ENCODE data around the gene ABLIM2.

The ABLIM2 gene

GRCh38 chr4:8135666-8136065, 22.9 kb downstream of the ABLIM2 start:
- no peak for DNase-seq

- DNase-seq, result no peak
These were observed 24.6 kb downstream of the ABLIM2 start for GRCh38 chr4:8133897-8134563.

GRCh38 chr4:8132947-8133705, 25.5 kb downstream of the ABLIM2 start:
- DNase-seq, result no peak

DNA sequence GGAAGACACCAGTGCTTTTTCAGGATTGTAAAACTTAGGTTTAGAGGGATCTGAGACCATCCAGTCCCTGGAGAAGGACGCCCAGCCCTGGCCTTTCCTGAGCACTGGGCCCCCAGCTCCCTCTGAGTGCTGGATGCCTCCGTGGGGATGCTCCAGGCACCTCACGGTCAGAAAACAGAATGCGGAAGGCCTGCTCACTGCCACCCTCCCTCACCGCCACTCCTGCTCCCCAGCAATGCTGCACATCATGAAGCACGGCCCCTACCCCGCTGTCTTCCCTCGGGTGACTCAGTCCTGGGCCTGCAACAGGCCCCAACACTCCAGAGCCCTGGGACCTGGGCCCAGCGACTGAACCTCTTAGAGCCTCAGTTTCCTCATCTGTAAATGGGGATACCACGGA, 26.2 kb downstream of the ABLIM2 start:
- DNase-seq, result no peak

GRCh38 chr4:8131826-8132225, 26.8 kb downstream of the ABLIM2 start:
- no peak for DNase-seq

GRCh38 chr4:8131210-8131609, 27.4 kb downstream of the ABLIM2 start:
- no peak for DNase-seq

DNA sequence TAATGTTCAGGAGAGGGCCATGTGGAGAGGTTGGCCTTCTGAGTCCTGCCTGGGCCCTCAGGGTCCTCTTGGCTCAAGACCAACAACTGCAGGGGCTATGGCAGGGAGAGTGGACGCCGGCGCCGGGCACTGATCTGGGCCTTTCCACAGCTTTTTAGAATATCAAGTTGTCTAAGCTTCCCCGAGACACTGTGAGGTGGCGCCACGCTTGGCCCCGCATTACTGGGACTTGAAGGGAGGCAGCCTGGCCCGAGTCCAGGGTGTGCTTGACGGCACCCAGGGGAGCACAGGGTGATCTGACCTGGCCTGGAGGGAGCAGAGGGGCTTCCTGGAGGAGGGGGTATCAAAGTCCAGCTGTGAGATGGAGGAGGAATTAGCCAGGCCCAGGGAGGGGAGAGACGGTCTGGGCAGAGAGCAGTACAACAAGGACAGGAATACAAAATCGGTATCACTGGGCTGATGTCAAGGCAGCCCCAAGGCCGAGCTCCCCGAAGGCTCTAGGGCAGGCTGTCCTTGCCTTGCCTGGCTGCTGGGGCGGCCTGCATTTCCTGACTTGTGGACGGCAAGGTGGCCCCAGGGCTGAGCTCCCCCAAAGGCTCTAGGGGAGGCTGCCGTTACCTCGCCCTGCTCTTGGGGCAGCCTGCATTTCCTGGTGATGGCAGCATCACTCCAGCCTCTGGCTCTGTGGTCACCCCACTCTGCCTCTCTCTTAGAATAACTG, 28.1 kb downstream of the ABLIM2 start:
- DNase-seq, result no peak

DNA sequence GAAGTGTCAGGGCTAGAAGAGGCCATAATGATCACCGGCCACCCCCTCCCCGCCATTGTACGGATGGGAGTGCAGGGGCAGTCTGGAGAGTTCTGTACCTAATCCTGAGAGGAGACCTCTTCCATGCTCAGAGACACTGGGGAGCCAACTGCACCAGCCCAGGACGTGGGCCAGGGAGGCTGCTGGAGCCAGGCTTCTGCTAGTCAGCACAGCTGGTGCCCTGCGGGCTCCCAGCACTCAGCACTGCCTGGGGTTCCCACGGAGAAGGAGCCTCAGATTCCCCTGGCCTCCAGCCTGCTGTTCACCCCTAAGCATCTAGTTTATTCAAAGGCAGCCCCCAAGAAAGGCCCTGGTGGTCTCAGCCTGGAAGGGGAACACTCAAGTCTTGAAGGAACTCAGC, 28.8 kb downstream of the ABLIM2 start:
- no peak for DNase-seq

GRCh38 chr4:8129136-8129535, 29.5 kb downstream of the ABLIM2 start:
- DNase-seq, result no peak

DNA sequence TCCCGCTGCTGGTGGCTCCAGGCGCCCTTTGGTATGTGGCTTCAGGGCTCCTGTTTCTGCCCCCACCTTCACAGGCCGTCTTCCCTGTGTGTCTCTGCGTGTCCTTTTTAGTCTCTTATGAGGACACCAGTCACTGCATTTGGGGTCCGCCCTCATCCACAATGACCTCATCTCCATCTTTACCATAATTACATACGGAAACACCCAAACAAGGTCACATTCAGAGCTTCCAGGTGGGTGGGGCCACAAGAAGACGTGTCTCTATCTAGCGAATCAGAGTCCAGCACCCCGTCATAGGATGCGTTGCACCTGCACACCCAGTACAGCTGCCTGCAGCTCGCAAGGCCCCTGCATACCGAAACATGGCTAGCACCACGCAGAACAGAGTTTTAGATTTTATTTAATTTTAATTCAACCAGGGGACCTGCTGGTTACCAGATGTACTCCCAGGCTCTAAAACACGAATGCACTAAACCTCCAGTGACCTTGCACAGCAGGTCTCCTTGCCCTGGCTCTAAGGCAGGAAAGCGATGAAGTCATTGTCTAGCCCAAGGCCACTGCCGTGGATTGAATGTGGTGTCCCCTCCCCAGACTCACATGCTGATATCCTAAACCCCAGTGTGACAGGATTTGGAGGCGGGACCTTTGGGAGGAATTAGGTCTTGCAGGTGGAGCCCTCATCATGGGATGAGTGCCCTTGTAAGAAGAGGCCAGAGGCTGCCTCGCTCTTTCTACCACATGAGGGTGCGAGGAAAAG, 30.3 kb downstream of the ABLIM2 start:
- DNase-seq, result no peak

- no peak for DNase-seq
These were observed 31.4 kb downstream of the ABLIM2 start for GRCh38 chr4:8127051-8127826.

GRCh38 chr4:8126523-8126922, 32.1 kb downstream of the ABLIM2 start:
- DNase-seq, result no peak

GRCh38 chr4:8125526-8126056, 33.0 kb downstream of the ABLIM2 start:
- DNase-seq, result no peak

DNA sequence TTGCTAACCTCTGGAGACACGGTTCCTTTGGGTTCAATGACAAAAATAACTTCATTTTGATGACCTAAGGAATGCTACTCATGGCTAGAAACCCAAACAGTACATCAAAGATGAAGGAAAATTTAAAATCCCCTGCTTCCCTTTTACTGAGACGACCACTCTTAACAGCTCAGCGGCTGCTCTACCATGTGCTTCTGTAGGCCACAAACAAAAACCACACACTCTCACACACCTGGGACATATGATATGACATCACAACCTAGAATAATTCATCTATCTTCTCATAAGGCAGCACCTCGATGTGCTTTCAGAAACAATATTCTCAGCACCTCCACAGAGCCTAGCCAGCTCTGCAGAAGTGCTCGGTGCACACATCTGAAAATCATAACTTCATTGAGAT, 34.7 kb downstream of the ABLIM2 start:
- no peak for DNase-seq

DNA sequence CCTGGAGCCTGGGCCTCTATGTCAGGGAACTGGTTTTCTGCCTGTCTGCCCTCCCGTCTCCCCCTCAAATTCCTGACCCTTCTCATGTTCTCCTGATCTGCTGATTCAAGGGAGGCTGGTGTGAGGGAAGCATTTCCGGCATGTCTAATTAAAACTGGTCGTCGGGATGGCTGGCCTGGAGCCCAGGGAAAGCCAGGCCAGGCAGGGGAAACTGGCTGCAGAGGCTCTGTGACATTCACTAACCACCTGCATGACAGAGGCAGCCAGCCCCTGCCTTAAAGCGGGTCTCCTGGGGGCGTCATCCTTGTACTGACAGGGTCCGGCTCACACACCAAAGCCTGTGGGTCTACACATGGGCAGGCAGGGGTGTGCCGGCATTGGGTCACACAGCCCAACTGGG, 35.2 kb downstream of the ABLIM2 start:
- no peak for DNase-seq

DNA sequence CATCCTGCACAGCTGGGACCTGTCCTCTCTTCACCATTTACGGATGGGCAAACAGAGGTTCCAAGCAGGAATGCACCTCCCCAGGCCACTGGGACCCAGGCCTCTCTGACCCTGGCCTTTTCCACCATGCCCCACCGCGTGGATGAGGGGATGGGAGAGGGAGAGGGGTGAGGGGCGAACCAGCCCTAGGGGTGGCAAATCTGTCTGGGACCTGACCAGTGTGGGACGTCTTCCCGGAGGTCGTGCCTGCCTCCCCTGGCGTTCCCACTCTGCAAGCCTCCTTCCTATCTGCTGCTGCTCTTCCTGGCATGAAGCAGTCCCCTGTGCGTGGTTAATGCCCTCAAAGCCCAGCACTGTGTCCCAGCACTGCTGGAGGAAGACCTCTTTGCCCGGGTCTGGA, 35.9 kb downstream of the ABLIM2 start:
- DNase-seq, result no peak

DNA sequence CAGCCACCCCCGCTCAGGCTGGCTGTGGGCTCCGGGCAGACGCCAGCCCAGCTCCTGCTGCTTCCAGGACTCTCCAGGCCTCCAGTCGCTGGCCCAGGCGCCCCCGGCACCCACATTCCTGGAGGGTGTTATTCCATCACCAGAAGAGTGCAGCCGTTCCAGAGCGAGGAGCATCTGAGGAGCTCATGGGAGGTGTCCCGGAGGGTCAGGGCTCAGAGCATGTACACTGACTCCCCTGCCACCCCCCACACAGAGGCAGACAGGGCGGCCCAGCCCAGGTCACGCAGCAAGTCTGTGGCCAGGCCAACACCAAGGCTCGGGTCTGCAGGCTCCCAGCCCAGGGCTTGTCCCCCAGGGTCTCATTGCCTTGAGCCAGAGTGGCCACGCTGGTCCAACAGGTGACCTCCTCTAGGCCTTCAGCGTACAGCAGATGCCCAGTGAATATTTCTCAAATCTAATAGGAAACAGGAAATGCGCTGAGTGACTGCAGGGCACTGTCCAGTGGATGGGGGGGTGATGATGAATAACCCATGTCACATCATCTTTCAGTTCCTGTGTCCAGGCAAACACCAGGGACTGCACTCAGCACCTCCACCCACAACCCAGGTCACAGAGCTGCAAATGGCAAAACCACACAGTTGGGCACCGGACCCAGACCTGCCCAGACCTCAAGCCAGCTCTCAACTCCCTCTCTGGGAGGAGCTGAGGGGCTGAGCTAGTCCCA, 37.2 kb downstream of the ABLIM2 start:
- DNase-seq, result no peak

- DNase-seq, result no peak
These were observed 38.1 kb downstream of the ABLIM2 start for GRCh38 chr4:8120501-8120900.

- no peak for DNase-seq
These were observed 38.7 kb downstream of the ABLIM2 start for GRCh38 chr4:8119877-8120276.

- no peak for DNase-seq
These were observed 40.1 kb downstream of the ABLIM2 start for GRCh38 chr4:8118531-8118930.

DNA sequence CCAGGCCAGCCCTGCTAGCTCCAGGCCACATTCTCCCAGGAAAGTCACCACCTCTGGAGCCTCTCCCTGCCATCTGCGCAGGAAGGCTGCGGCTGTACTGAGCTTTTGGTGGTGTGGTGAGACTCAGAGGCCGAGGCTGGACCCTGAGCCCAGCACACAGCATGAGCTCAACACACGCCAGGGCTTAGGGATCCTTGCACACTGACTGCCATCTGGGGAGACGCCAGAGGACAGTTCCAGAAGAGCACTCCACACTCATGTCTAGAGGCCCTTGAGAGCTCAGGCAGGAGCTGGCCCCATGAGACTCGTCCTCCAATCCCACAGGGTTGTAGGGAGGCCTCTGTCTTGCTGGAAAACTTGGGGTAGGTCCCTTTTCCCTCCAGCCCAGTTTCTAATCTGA, 40.6 kb downstream of the ABLIM2 start:
- no peak for DNase-seq

DNA sequence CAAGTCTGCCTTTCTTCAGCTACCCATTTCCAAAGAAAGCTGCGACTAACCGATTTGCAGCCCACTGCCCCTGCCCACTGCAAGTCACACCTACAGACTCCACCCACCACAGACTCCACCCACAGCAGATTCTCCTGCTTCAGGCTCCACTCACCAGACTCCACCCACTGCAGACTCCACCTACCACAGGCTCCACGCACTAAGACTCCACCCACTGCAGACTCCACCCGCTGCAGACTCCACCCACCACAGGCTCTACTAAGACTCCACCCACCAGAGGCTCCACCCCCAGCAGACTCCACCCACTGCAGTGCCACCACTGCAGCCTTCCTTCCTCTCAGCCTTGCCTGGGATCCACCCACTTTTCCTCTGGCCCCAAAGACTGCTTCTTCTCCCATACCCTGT, 41.3 kb downstream of the ABLIM2 start:
- DNase-seq, result no peak

All from NCI-H446 treated with DMSO at 0.1 percent for 48 hours (cell line).